DOHH2 (cell line): ENCODE measurements around the gene VAC14.

ENCODE experiments used
- CTCF ChIP-seq: fragments of 200-600 bp; sonication (generic); IDR thresholded peaks from one replicate; pipeline ENCODE4 v1.5.1; 2014; ENCODE audit warnings: antibody characterized with exemption, mild to moderate bottlenecking, low read depth, low read length; ENCODE audit not compliant: poor library complexity, severe bottlenecking
- EZH2phosphoT487 ChIP-seq: fragments of 200-600 bp; sonication (generic); IDR thresholded peaks from 2 replicates; pipeline ENCODE4 v1.6.1; 2017; ENCODE audit warnings: borderline replicate concordance, mild to moderate bottlenecking, antibody characterized with exemption, low read length, moderate library complexity, mixed read lengths

GRCh38 chr16:70800311-70800710, 647 bp downstream of the VAC14 start:
- TF ChIP-seq EZH2phosphoT487: no peak
- no peak for TF ChIP-seq CTCF
